Aorta (tissue), 5 donors: ENCODE measurements around the gene ADPRHL1. TPM values are rescaled to one million over a fixed set of nuclear protein-coding genes. Genes with fewer than 3 reads are reported as not detected.

ENCODE experiments used
- ATAC-seq: fragments of 200-7000 bp; cut with Tn5 transposase; one replicate; pipeline ENCODE4 v1.9.1; 2022; ENCODE audit warnings: moderate library complexity; ENCODE audit not compliant: low FRiP score
- DNase-seq, 2 donors: peaks; one replicate each; pipeline ENCODE4 v3.0.0-alpha.2; 2020
- H3K27ac ChIP-seq, 2 donors: one replicate each; pipeline ENCODE4 v1.5.1; 2013; ENCODE audit warnings: low read length in 2 of 2, mild to moderate bottlenecking in 2 of 2, moderate library complexity in 2 of 2, control low read depth in 1 of 2, inconsistent platforms in 1 of 2, low read depth in 1 of 2
- H3K27me3 ChIP-seq, 2 donors: one replicate each; pipeline ENCODE4 v1.6.1; 2013; ENCODE audit warnings: control low read depth in 1 of 2, low read length in 1 of 2, mild to moderate bottlenecking in 1 of 2, moderate library complexity in 1 of 2; ENCODE audit not compliant: insufficient read depth in 2 of 2, control insufficient read depth in 1 of 2
- H3K36me3 ChIP-seq, 2 donors: one replicate each; pipeline ENCODE4 v1.6.1; 2013; ENCODE audit warnings: control low read depth in 1 of 2, low read length in 1 of 2, mild to moderate bottlenecking in 1 of 2; ENCODE audit not compliant: insufficient read depth in 2 of 2, control insufficient read depth in 1 of 2
- H3K4me1 ChIP-seq, 2 donors: one replicate each; pipeline ENCODE4 v1.6.1; 2013; ENCODE audit warnings: low read length in 2 of 2, control low read depth in 1 of 2, mild to moderate bottlenecking in 1 of 2, moderate library complexity in 1 of 2; ENCODE audit not compliant: insufficient read depth in 2 of 2, control insufficient read depth in 1 of 2
- H3K4me3 ChIP-seq, 2 donors: one replicate each; pipeline ENCODE4 v1.5.1; 2013; ENCODE audit warnings: low read length in 2 of 2, control low read depth in 1 of 2, mild to moderate bottlenecking in 1 of 2
- H3K9me3 ChIP-seq: one replicate; pipeline ENCODE4 v1.6.1; 2013; ENCODE audit warnings: mild to moderate bottlenecking, low read length; ENCODE audit not compliant: control insufficient read depth
- WGBS, 2 donors: extraction: QIAGEN DNeasy Blood & Tissue Kit; methylation state at CpG; one replicate each; pipeline ENCODE4 v1.1.7; 2013; 5-methylcytosine and 5-hydroxymethylcytosine counted together
- intact Hi-C, 2 donors: fragments of 100-400 bp; cut with DNase I; formaldehyde crosslinking; loops; one replicate each; pipeline versions ENCODE4 v1.14.2 to v1.15.0; 2022
- long read RNA-seq, 2 donors: library from polyadenylated mRNA; unstranded; transcript quantifications; one replicate each; pipeline ENCODE4 v2.0.0, GENCODE V29; 2020 to 2021
- polyA plus RNA-seq, 2 donors: library from polyadenylated mRNA; stranded (reverse); fragments of 200-250 nt; gene quantifications; one replicate each; pipeline ENCODE4 v1.2.3, GENCODE V29; 2013
- total RNA-seq, 2 donors: library from RNA; stranded (reverse); fragmentation: NEBNext Ultra II Directional; extraction: Animal tissue kit (Norgen Biotek cat#: 25700); gene quantifications; one replicate each; pipeline ENCODE4 v1.2.1, GENCODE V29; 2021
- donor health status: healthy with polysubstance abuse.
- donor health status: Bipolar disorder and iron deficiency.
- donor health status: DM: no; HTN: no; CAD: no.
- donor health status: DM: no; HTN: no; CAD: no.
- donor health status: DM: yes; HTN: yes; CAD: no.

The ADPRHL1 gene
- total RNA-seq (10 to 100 TPM in 1 of 2 donors, 1 to 10 TPM in 1; 2.4 to 10.8 TPM), polyA plus RNA-seq (1 to 10 TPM; 2.0 to 3.9 TPM)
- long read RNA-seq, donor 1, partial matches to known transcripts = 0 of 26 reads
- long read RNA-seq, donor 1, other reads (novel, unspliced or antisense) = 26 of 26 reads
- long read RNA-seq, donor 2, partial matches to known transcripts = 0 of 3 reads
- long read RNA-seq, donor 2, other reads (novel, unspliced or antisense) = 3 of 3 reads

DNA sequence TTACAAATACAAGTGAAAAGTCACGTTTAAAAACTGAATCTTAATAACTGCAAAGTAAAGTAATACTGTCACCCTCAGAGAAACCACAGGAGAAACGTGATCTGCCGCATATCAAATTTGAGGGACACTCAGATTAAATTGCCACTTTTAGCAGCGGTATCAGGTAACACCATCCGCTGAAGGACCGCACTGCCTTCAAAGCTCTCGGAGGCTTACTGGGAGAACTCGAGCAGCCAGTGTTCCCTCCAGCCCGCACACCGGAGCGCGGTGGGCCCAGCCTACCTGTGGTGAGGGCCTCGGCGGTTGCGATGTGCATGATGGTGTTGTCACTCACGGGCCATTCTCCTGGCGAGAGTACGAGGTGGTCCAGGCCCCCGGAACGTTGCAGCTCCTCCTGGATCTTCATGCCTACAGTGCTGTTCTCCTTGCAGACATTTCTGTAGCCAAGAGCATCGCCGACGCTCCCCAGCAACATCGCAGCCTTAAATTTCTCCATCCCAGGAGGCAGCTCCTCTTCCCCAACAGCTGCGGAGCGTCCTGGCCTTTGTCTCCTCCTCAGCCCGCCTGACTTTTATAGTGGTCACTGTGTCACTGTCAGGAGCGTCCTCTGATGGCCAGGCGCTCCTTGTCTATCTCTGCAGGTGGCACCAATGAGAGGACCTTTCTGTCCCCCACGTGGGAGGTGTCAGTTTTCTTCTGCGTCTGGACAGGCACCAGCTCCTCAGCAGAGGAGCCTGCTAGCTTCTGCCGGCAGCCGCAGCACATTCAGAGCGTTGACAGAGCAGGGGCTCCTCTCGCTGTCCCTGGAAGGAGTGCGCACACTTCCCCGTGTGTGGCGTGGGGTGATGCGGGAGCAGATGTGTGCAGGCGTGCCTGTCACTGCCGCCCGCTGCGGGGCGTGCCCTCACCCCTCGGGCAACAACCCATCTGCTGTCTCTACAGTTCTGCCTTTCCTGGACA, at the start of gene ADPRHL1:
Gene ADPRHL1, minus strand, starts transcription at position 547 of the 960 bp plus-strand sequence. Its CDS starts 51 bp downstream, at position 496.
- intact Hi-C loops = loop anchor here (5.0 kb wide), 3 partner anchors 56 to 176 kb away; no protein-coding TSS in a partner anchor
- WGBS, 2 donors = 90 to 91% methylated on average over 45 of the region's 45 CpGs
- H3K4me3 ChIP-seq = no peak within 1 kb of the TSS
- H3K27ac ChIP-seq = no peak within 1 kb of the TSS
- no peaks in the 10 kb centered on the region for H3K27me3 ChIP-seq
- ATAC-seq (no peak), DNase-seq (peak in 1 of 2 donors; percentile 10)
- no peaks in the 10 kb centered on the region for H3K4me1 ChIP-seq
- no peaks in the 10 kb centered on the region for H3K9me3 ChIP-seq
- H3K36me3 ChIP-seq = peaks cover 0 to 3% of the 10 kb centered on the region in 2 donors

DNA sequence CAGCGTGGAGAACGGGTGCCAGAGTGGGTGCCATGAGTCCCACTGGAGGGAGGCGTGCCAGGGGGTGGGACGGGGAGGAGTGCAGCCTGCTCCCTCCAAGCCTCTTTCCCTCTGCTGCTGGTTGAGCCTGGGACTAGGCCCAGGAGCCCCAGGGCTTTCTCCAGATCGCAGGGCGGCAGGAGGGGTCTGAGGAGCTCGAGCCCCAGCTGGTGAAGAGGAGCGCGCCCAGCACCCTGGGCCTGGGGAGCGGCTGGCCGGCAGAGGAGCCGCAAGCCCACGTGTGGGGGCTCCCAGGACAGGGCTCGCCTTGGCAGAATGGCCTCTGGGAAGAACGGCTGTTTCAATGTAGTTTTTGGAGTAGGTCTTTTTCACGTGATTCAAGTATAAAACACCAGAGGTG, 49.4 kb upstream of the ADPRHL1 start:
- H3K27me3 ChIP-seq = no peaks in the 10 kb centered on the region
- ATAC-seq (no peak), DNase-seq (no peak)
- no peak overlapping the region for H3K27ac ChIP-seq
- 52 to 61% methylated on average over 16 of the region's 16 CpGs for WGBS, 2 donors
- H3K36me3 ChIP-seq = peaks cover 0 to 3% of the 10 kb centered on the region in 2 donors
- intact Hi-C loops = no loop called here
- no peak overlapping the region for H3K4me3 ChIP-seq
- no peaks in the 10 kb centered on the region for H3K9me3 ChIP-seq
- H3K4me1 ChIP-seq = no peaks in the 10 kb centered on the region

DNA sequence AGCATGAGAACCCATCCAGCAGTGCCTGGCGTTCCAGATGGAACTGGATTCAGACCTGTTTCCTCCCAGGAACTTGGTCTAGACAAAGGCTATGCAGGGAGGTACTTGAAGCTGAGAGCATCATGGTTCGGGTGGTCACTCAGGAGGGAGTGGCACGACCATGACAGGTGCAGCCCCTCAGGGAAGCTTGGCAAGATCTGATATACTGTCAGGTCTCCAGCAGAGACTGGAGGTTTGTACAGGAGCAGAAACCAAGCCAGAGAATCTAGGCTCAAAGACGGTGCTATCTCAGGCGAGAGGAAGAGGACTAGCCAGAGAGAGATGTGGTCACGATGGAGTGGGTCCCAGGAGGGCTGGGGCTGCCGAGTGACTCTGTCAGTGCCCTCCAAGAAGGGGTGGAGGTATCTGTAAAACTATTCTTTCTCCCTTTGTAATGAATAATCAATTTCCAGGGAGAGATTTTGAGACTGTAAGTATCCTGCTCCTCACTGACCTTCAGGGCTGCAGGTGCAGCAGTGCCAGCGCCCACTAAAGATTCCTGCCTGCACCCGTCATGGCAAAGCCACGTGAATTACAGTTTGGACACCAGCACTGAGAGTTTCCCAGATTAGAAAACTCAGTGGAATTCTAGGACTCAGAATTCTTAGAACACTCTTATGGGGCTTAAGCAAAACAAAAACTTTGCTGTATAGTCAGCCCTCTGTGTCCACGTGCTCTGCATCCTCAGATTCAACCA, 47.4 kb upstream of the ADPRHL1 start:
- 44 to 53% methylated on average over 11 of the region's 11 CpGs for WGBS, 2 donors
- Histone ChIP-seq H3K4me3 (no peak overlapping the region), H3K27ac (no peak overlapping the region), H3K4me1 (no peaks in the 10 kb centered on the region), H3K9me3 (no peaks in the 10 kb centered on the region), H3K27me3 (no peaks in the 10 kb centered on the region), H3K36me3 (peaks cover 3 to 6% of the 10 kb centered on the region in 2 donors)
- ATAC-seq (no peak), DNase-seq (no peak)
- intact Hi-C loops = no loop called here

DNA sequence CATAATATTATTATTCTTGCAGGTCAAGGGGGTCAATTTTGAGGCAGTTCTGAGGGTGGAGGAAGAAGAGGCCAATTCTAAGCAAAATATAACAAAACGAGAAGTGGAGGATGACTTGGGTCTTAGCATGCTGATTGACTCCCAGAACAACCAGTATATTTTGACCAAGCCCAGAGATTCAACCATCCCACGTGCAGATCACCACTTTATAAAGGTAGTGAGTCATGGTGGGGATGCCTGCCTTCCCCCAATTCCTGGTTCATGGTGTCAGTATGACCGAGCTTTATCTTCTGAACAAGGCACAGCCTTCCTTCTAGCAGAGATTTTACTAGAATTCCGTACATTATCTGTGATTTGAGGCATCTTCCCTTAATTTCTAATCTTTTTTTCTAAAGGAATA, 46.6 kb upstream of the ADPRHL1 start:
- ATAC-seq (no peak), DNase-seq (no peak)
- Histone ChIP-seq H3K4me1 (no peaks in the 10 kb centered on the region), H3K36me3 (peaks cover 3 to 6% of the 10 kb centered on the region in 2 donors), H3K4me3 (no peak overlapping the region), H3K27ac (no peak overlapping the region), H3K27me3 (no peaks in the 10 kb centered on the region), H3K9me3 (no peaks in the 10 kb centered on the region)
- intact Hi-C loops = no loop called here
- 76% methylated on average over 4 of the region's 4 CpGs for WGBS, 2 donors

DNA sequence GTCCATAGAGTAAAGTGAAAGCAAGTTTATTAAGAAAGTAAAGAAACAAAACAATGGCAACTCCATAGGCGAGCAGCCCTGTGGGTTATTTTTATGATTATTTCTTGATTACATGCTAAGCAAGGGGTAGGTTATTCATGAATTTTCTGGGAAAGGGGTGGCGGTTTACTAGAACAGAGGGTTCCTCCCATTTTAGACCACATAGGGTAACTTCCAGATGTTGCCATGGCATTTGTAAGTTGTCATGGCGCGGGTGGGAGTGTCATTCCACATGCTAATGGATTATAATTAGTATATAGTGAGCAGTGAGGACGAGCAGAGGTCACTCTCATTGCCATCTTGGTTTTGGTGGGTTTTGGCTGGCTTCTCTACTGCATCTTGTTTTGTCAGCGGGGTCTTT, 45.6 kb upstream of the ADPRHL1 start:
- peaks cover 3 to 6% of the 10 kb centered on the region in 2 donors for H3K36me3 ChIP-seq
- intact Hi-C loops = no loop called here
- no peak for ATAC-seq
- WGBS, 2 donors = 91 to 96% methylated on average over 6 of the region's 6 CpGs
- H3K27ac ChIP-seq = no peak overlapping the region
- no peak overlapping the region for H3K4me3 ChIP-seq
- DNase-seq = no peak
- H3K27me3 ChIP-seq = no peaks in the 10 kb centered on the region
- H3K4me1 ChIP-seq = no peaks in the 10 kb centered on the region
- no peaks in the 10 kb centered on the region for H3K9me3 ChIP-seq

DNA sequence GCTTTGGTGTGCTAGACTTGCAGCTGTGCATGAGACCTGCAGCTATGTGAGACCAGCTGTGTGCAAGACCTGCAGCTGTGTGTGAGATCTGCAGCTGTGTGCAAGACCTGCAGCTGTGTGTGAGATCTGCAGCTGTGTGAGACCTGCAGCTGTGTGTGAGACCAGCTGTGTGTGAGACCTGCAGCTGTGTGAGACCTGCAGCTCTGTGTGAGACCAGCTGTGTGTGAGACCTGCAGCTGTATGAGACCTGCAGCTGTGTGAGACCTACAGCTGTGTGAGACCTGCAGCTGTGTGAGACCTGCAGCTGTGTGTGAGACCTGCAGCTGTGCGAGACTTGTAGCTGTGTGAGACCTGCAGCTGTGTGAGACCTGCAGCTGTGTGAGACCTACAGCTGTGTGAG, 43.9 kb upstream of the ADPRHL1 start:
- H3K27me3 ChIP-seq = no peaks in the 10 kb centered on the region
- 77 to 84% methylated on average over 1 of the region's 1 CpG for WGBS, 2 donors
- H3K36me3 ChIP-seq = peaks cover 3 to 6% of the 10 kb centered on the region in 2 donors
- H3K4me1 ChIP-seq = no peaks in the 10 kb centered on the region
- no peak for DNase-seq
- no peak overlapping the region for H3K4me3 ChIP-seq
- H3K9me3 ChIP-seq = no peaks in the 10 kb centered on the region
- ATAC-seq = no peak
- intact Hi-C loops = no loop called here
- no peak overlapping the region for H3K27ac ChIP-seq

DNA sequence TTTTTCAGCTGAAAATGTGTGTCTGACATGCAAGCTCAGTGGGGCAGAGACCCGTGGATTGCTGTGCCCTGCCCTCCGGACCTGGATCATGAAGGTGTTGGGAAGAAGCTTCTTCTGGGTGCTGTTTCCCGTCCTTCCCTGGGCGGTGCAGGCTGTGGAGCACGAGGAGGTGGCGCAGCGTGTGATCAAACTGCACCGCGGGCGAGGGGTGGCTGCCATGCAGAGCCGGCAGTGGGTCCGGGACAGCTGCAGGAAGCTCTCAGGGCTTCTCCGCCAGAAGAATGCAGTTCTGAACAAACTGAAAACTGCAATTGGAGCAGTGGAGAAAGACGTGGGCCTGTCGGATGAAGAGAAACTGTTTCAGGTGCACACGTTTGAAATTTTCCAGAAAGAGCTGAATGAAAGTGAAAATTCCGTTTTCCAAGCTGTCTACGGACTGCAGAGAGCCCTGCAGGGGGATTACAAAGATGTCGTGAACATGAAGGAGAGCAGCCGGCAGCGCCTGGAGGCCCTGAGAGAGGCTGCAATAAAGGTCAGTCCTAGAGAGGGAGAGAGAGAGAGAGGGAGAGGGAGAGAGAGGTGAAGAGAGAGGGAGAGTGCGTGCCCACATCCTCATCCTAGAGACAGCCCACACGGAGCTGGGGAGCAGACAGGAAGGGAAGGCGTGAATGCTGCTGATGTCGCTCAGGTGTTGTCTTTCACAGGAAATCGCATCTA, 42.4 kb upstream of the ADPRHL1 start:
- 10 to 18% methylated on average over 26 of the region's 26 CpGs for WGBS, 2 donors
- DNase-seq (no peak), ATAC-seq (no peak)
- H3K4me3 ChIP-seq = no peak overlapping the region
- H3K27ac ChIP-seq = peak overlapping the region in 1 of 2 donors; percentile 32
- no peaks in the 10 kb centered on the region for H3K27me3 ChIP-seq
- peaks cover 3 to 6% of the 10 kb centered on the region in 2 donors for H3K36me3 ChIP-seq
- intact Hi-C loops = no loop called here
- H3K4me1 ChIP-seq = no peaks in the 10 kb centered on the region
- H3K9me3 ChIP-seq = no peaks in the 10 kb centered on the region
